GM11168 (cell line): ENCODE results near the gene NHLRC4.

Source experiments
- in situ Hi-C: fragments of 300-500 bp; cut with MboI; formaldehyde crosslinking; loops from one replicate; pipeline ENCODE4 v1.12.0; 2022; ENCODE audit warnings: low sequenced_read_pairs; ENCODE audit not compliant: unreplicated experiment

Gene NHLRC4

GRCh38 chr16:566475-567372 lies at the start of gene NHLRC4:
NHLRC4 (plus strand) TSS chr16:567005; CDS start chr16:568048, 1,043 bp downstream.
- in situ Hi-C loops, result no loop called here

GRCh38 chr16:518858-519257 lies 47.9 kb upstream of the NHLRC4 start:
- in situ Hi-C loops, result no loop called here

- in situ Hi-C loops, result no loop called here
Measured at GRCh38 chr16:519425-519824, 47.4 kb upstream of the NHLRC4 start.

DNA sequence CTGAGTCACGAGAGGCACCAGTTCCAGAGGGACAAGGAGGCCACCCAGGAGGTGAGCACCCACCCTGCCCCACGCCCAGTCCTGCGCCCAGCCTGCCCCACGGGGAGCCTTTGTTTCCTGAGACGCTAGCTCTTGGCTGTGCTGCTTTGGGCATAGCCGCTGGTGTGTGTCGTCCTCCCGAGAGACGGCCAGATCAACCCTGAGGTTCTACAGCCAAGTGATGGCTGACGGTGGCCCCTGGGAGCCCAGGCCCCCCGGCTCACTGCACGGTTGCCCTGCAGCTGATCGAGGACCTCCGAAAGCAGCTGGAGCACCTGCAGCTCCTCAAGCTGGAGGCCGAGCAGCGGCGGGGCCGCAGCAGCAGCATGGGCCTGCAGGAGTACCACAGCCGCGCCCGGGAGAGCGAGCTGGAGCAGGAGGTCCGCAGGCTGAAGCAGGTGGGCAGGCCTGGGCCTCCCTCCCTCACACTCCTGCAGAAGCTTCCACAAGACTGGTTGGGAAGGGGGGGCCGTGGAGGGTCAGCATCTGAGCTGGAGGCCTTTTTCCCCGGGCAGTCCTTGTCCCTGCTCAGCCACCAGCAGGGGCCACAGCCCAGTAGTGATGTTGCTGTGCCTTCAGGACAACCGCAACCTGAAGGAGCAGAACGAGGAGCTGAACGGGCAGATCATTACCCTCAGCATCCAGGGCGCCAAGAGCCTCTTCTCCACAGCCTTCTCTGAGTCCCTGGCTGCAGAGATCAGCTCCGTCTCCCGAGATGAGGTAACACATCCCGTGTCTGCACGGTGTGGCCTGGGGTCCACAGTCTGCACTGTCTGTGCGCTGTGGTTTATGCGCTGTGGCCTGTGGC lies 46.7 kb upstream of the NHLRC4 start:
- in situ Hi-C loops, result no loop called here

DNA sequence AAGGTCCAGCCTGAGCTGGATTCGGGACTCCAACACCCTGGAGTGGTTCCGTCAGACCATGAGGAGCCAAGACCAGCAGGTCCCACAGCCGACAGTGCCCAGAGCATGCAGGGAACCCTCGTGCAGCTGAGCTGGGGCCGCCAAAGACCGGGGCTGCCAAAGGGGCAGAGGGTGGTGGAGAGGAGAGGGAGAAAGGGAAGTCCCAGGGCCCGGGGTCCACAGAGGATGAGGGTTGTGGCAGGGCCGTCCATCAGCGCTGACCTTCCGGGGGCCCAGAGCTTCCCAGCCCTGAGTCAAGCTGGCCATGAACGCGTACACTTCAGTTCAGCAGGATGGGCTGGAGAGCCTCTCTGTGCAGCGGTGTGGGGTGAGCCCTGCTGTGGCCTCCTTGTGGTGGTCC lies 46.0 kb upstream of the NHLRC4 start:
- in situ Hi-C loops, result no loop called here

DNA sequence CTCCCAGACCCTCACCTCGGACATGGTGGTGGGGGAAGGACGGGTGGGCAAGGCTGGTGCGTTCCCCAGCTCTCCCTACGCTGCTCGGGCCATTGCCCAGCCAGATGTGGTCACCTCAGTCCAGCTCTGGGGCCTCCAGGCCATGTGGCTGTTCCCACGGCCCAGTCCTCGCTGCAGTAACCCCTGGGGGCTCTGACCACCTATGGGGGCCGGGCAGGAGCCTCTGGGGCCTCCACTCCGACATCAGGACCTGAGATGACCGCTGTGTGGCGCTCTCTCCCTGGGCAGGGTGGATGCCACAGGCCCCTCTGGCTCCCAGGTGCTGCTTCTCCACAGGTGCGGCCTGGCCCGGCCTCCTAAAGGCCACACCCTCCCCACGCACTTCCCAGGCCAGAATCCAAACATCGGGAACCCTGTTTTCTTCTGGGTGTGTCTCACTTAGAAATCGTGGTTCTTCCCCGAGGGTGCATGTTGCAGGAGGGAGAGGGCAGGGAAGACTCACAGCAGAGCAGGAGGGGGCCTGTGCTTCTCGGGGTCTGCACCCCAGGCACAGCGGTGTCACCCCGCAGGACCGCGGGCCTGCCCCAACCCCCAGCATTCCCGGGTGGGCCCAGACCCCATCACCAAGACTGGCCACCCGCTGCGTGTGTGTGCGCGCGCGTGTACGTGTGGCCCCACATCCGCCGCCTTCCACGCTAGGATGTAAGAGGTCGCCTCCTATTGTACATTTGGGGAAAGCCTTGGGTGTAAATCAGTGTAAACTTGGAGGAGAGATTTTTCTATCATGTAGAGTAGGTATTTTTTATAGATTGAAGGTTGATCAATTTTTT lies 45.2 kb upstream of the NHLRC4 start:
- in situ Hi-C loops, result no loop called here

DNA sequence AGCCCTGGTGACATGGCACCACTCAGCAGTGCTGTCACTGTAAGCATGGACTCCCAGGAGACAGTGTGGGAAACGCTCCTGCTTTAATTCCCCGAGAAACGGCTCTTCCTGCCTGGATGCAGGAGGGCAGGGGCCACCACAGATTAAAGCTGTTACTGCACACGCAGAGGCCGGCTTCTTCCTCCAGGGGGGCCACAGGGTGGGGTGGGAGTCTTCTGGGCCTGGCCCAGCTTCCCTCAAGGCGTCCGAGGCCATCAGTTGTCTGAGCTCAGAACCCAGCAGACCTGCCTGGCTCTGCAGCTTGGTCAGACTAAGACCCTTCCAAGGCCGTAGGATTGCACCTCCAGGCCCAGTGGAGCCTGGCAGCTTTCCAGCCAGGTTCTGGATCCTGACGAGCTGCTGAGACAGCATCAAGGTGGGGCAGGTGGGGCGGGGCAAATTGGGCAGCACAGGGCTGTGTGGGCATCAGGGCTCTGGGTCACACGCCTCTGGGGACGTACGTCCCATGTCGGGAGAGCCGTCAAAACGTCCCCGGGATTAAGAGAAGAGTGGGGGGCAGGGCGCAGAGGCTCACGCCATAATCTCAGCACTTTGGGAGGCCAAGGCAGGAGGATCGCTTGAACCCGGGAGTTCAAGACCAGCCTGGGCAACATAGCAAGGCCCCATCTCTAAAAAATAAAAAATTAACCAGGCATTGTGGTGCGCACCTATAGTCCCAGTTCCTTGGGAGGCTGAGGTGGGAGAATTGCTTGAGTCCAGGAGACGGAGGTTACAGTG lies 44.3 kb upstream of the NHLRC4 start:
- in situ Hi-C loops, result no loop called here

GRCh38 chr16:523097-523741 lies 43.6 kb upstream of the NHLRC4 start:
- in situ Hi-C loops, result no loop called here

- in situ Hi-C loops, result no loop called here
Measured at GRCh38 chr16:524274-525040, 42.3 kb upstream of the NHLRC4 start.

- in situ Hi-C loops, result no loop called here
Measured at GRCh38 chr16:525123-525519, 41.7 kb upstream of the NHLRC4 start.

DNA sequence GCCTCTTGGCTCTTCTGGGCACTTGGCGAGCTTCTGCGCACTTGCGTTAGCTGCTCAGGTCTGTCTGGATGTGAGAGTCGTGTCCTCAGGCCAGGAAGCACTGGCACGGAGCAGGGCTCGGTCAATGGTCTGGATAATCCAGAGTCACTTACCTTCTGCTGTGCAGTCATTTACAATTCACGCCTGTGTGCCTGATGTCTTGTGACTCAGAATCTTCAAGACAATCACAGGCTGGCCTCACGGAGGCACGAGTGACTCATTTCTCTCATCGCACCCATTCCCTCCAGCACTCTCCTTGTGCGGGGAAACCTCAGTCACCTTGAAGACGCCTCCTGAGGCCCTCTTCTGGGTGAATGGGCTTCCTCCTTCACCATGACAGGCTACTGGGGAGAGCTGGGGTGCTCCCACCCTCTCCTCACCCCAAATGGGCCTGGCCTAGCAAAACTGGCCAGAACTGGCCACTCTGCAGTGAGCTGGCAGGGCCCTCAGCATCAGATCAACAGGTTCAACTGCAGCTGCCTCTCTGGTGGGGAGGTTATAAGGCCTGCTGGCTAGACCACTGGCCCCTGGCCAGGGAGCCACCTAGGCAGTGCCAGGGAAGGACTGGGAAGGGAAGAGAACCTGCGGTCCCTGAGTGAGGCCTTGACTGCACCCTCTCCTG lies 41.2 kb upstream of the NHLRC4 start:
- in situ Hi-C loops, result no loop called here

GRCh38 chr16:526181-527014 lies 40.4 kb upstream of the NHLRC4 start:
- in situ Hi-C loops, result no loop called here

DNA sequence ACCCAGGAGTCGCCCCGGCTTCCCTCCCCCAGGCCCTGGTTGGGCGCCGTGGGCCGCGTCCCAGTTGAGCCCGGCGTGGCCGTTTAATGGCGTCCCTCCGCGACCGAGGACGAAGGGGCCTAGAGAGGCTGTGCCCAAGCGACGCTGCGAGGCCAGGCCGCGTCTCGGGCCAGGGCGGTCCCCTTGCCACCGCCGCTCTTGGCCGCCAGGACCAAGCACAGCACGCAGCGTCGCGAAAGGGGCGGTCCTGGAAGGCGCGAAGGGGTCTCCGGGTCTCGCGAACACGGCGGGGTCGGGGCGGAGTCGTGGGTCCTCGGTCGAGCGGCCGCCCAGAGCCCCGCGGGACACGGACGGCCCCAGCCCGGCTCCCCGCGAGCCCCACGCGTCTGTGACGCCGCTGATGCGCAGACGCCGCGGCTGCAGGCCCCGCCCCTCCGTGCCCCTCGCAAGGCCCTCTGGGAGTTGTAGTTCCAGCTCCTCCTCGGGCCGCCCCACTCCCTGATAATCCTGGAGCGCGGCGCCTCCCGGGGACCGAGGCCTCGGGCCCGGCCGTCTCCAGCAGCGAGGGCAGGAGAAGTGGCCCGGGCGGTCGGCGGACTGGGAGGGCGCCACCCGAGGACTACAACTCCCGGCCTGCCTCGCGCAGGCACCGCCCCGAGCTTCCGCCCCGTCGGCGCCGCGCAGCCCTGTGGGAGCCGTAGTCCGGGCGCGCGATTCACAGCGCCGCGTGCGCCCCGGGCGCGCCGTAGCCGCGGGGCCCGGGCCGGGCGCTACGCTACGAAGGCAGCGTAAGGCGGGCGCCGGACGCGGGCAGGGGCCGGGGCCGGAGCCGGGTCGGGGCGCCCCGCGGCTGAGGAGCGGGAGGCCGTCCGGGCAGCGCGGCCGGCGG lies 39.5 kb upstream of the NHLRC4 start, which contains the start of gene CAPN15:
Gene CAPN15 (plus strand): TSS at position 698 of the 889 bp plus-strand sequence. CDS start 19,127 bp downstream, outside the sequence.
- in situ Hi-C loops, result no loop called here

- in situ Hi-C loops, result no loop called here
Measured at GRCh38 chr16:528111-529011, 38.4 kb upstream of the NHLRC4 start.

DNA sequence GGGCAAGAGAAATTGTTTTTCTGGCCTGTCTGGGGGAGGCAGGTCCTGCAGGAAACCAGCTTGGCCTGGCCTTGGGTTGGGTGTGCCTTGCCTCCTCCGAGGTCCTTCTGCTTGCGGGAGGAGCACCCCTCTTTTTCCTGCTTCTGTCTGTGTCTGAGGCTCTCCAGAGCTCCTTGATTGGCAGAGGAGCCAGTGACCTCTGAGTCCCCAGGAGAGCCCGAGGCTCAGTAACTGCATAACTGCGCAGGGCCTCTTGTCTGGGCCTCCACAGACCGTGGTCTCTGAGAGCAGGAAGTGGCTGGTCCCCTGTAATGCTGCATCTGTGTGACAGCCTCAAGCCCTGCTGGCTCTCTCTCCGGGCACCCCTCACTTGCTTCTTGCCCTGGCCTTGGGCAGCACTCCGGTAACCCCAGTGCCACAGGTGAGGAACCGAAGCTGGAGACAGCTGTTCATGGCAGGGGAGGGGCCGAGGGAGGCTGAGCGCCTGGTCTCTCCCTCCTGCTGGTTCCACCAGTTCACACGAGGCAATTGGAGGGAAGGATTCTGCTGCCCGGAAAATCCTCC lies 37.7 kb upstream of the NHLRC4 start:
- in situ Hi-C loops, result no loop called here
